ENCODE results near the gene OVOL3.

OVOL3 gene

DNA sequence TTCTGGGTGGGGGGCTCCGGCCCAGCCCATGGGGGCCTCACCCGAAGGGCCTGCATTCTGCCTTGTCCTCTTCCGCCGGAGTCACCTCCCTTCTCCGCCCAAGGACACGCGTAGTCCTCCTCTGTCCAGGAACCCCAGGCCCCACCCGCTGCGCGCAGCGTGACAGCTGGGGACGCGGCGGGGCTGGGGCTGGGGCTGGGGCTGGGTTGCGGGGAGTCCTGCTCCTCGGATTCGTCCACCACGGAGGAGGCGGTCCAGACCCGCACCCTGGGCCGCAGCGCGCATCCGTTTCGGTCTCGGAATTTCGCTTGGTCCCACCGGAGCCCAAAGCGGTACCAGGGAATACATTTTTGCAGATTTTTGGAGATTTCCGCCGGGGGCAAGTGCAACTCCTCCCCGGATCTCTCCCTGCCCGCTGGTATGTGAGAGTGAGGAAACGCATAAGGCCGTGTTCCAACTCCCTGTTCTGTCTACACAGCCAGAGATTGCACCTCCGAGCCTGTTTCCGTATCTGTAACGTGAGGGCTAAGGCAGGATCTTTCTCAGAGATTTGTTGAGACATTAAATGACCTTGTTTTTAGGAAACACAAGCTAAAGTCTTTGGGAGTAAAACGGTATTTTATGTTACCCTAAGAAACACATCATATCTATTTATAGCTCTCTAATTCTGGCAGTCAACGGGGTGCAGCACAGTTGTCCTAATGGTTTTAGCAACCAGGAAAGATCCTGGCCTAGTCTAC is 41.6 kb downstream of the OVOL3 start, which contains the start of gene COX7A1:
Gene COX7A1, minus strand, starts transcription at position 96 of the 740 bp plus-strand sequence. Its CDS starts 40 bp downstream, at position 56.
- ChIA-PET CTCF (no interaction called here), POLR2A (ENCODE audit: low non-redundant PET) (no interaction called here)
- H3K27ac ChIP-seq = peak within 1 kb of the TSS; percentile 84
- no peak for DNase-seq (ENCODE audit: low spot score)
- TF ChIP-seq, protein P1, sequence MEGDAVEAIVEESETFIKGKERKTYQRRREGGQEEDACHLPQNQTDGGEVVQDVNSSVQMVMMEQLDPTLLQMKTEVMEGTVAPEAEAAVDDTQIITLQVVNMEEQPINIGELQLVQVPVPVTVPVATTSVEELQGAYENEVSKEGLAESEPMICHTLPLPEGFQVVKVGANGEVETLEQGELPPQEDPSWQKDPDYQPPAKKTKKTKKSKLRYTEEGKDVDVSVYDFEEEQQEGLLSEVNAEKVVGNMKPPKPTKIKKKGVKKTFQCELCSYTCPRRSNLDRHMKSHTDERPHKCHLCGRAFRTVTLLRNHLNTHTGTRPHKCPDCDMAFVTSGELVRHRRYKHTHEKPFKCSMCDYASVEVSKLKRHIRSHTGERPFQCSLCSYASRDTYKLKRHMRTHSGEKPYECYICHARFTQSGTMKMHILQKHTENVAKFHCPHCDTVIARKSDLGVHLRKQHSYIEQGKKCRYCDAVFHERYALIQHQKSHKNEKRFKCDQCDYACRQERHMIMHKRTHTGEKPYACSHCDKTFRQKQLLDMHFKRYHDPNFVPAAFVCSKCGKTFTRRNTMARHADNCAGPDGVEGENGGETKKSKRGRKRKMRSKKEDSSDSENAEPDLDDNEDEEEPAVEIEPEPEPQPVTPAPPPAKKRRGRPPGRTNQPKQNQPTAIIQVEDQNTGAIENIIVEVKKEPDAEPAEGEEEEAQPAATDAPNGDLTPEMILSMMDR (conservative IDR thresholded peaks at IDR 0.05; ENCODE audit: low read depth) = no peak

DNA sequence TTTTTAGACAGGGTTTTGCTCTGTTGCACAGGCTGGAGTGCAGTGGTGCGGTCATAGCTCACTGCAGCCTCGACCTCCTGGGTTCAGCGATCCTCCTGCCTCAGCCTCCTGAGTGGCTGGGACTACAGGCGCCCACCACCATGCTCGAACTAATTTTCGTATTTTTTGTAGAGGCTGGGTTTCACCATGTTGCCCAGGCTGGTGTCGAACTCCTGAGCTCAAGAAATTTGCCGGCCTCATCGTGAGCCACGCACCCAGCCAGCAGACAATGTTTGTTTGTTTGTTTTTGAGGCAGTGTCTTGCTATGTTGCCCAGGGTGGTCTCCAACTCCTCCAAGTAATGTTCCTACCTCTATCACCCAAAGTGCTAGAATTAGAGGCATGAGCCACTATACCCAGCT is 42.2 kb downstream of the OVOL3 start:
- TF ChIP-seq, protein P1 (conservative IDR thresholded peaks at IDR 0.05; ENCODE audit: low read depth) = no peak
- POLR2A ChIA-PET (ENCODE audit: low non-redundant PET) = no interaction called here
- no peak for DNase-seq (ENCODE audit: low spot score)
- CTCF ChIA-PET = no interaction called here
- no peak overlapping the region for H3K27ac ChIP-seq

DNA sequence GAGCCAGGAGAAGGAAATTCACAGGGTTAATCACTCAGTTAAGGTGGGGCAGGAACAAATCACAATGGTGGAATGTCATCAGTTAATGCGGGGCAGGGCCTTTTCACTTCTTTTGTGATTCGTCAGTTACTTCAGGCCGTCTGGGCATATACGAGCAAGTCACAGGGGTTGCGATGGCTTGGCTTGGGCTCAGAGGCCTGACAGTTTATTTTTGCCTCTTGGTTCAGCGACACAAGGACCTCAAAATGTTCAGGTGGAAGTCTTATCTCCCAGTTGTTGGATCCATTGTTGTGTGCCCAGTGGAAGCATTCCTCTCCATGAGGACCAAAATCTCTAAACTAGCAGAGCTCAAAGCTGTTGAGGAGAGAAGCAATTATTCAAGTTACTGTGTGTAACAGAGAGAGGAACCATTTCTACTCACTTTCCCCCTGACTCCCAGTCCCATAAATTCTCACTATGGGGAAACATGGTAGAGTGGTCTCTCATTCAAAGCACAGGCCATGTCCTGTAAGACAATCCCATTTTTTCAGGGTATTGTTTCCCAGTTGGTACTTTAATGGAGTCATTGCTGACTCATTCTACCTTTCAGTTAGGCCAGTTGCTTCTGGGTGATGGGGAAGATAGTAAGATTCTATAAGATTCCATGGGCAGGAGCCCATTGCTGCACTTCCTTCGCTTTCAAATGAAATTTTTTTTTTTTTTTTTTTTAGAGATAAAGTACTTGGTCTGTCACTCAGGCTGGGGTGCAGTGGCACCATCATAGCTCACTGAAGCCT is 50.1 kb downstream of the OVOL3 start:
- peak overlapping the region; percentile 52 for H3K27ac ChIP-seq
- ChIA-PET CTCF (interaction anchor here (0.6 kb wide), 1 partner anchor 33 kb away, joined by 3 read pairs; no protein-coding TSS in a partner anchor), POLR2A (ENCODE audit: low non-redundant PET) (no interaction called here)
- TF ChIP-seq, protein P1 (conservative IDR thresholded peaks at IDR 0.05; ENCODE audit: low read depth) = no peak
- DNase-seq (ENCODE audit: low spot score) = no peak

Measured in RWPE1 (cell line).